SK-N-SH (cell line): ENCODE results near the gene SLC22A23.

Experiments used
- CTCF ChIP-seq: fragments of 200-600 bp; sonication (generic); IDR thresholded peaks from 2 replicates; pipeline ENCODE4 v1.6.1; 2017; ENCODE audit warnings: antibody characterized with exemption, mild to moderate bottlenecking, moderate library complexity
- EP300 ChIP-seq, 2 experiments: IDR thresholded peaks; 2 replicates each; pipeline versions ENCODE4 v1.4.0 to v1.6.1; 2012; ENCODE audit warnings: borderline replicate concordance in 1 of 2, low read depth in 1 of 2, low read length in 1 of 2
- FOXM1 ChIP-seq: IDR thresholded peaks from 2 replicates; pipeline ENCODE4 v1.4.0; 2012; ENCODE audit warnings: low read depth, mild to moderate bottlenecking
- GATA2 ChIP-seq: sonication (generic); formaldehyde crosslinking; IDR thresholded peaks from 2 replicates; pipeline ENCODE4 v1.5.0; 2020; ENCODE audit warnings: mild to moderate bottlenecking, missing genetic modification reagents
- MXI1 ChIP-seq: IDR thresholded peaks from 2 replicates; pipeline ENCODE4 v1.6.1; 2012; ENCODE audit warnings: mild to moderate bottlenecking, low read depth, low read length, improper control_type of control experiment
- POLR2AphosphoS5 ChIP-seq: IDR thresholded peaks from 2 replicates; pipeline ENCODE4 v1.6.1; 2012; ENCODE audit warnings: low read depth, low read length
- RAD21 ChIP-seq: IDR thresholded peaks from 2 replicates; pipeline ENCODE4 v1.6.1; 2012; ENCODE audit warnings: mild to moderate bottlenecking, low read length
- RFX5 ChIP-seq: IDR thresholded peaks from 2 replicates; pipeline ENCODE4 v1.6.1; 2012; ENCODE audit warnings: mild to moderate bottlenecking, improper control_type of control experiment, low read length
- TCF12 ChIP-seq: IDR thresholded peaks from 2 replicates; pipeline ENCODE4 v1.4.0; 2012
- TEAD4 ChIP-seq: IDR thresholded peaks from 2 replicates; pipeline ENCODE4 v1.4.0; 2012; ENCODE audit warnings: mild to moderate bottlenecking, borderline replicate concordance; ENCODE audit not compliant: insufficient read depth

- TF ChIP-seq RAD21 (no peak), GATA2 (CRISPR knock-in tag) (no peak), FOXM1 (no peak), CTCF (no peak), MXI1 (no peak), TCF12 (no peak), TEAD4 (no peak), RFX5 (no peak), EP300 (IDR thresholded peaks at IDR 0.05; ENCODE audit: borderline replicate concordance in 1 of 2, low read depth in 1 of 2, low read length in 1 of 2) (no peak), POLR2AphosphoS5 (no peak)
Observed at GRCh38 chr6:3377536-3378397, 79.1 kb downstream of the SLC22A23 start.
